GM19238 (cell line): ENCODE measurements around the gene GSE1.
A peak's percentile ranks its signal among the peaks of the same experiment; 100 is the strongest.

ENCODE experiments used
- DNase-seq: peaks from one replicate; pipeline ENCODE4 v3.0.0; 2011; ENCODE audit warnings: low spot score; ENCODE audit not compliant: insufficient read length

Gene GSE1

DNA sequence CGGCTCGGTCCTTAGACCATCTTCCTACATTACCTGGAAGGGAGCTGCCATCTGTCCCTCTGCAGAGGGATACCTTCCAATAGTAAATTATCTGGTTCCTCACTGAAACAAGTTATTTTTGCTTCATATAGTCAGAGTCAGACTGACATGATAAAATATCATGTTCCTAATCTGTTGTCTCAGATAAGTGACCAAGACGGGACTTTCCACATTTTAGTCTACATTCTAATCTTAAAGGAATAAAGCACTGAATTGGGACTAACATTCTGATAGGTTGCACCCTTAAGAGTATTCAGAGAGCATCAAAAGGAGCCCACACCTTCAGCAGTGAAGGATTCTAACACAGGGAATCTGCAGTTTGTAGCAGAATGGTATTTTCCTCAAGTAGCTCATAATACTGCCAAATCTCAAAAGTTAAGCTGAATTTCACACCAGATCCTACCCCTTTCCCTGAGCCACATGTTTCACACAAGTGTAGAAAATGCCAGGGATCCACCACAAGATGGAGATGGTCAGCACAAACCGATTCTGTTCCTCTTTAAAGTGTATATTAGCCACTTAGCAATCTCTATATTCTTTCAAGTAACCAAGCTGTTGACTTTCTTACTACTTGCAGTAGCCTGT, 62.2 kb downstream of the GSE1 start:
- no peak for DNase-seq

DNA sequence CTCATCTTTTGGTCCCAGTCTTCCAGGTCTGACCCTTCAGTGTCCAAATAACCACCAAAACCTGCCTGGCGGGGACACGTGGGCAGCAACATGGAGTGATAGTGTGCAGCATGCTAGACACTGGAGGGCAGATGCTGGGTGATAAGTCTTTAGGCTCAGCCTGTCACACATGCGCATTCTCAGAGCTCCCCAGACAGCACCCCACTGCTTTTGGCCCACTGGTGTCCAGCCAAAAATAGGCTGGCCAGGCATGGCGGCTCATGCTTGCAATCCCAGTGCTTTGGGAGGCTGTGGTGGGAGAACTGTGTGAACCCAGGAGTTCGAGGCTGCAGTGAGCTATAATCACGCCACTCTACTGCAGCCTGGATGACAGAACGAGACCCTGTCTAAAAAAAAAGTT, 63.3 kb downstream of the GSE1 start:
- DNase-seq = no peak

- no peak for DNase-seq
Measured at GRCh38 chr16:85677383-85677967, 64.4 kb downstream of the GSE1 start.

GRCh38 chr16:85678016-85678415, 64.9 kb downstream of the GSE1 start:
- no peak for DNase-seq

DNA sequence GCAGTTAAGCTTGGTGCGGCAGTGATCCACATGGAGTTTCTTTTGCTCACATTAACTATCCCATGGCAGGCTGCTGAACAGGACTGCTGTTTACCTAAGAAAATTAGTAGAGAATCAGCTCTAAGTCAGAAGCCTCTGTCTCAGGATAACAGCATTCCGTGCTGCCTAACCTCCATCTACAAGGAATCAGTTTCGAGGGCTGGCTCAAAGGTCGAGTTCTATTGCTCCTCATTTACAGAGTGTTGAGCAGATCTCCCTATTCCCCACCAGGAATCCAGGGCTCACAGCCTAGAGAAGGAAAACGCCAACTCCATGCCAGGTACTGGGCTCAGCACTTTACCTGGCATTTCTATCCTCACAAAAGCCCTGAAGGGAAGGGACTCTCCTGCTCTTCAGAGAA, 65.7 kb downstream of the GSE1 start:
- no peak for DNase-seq

DNA sequence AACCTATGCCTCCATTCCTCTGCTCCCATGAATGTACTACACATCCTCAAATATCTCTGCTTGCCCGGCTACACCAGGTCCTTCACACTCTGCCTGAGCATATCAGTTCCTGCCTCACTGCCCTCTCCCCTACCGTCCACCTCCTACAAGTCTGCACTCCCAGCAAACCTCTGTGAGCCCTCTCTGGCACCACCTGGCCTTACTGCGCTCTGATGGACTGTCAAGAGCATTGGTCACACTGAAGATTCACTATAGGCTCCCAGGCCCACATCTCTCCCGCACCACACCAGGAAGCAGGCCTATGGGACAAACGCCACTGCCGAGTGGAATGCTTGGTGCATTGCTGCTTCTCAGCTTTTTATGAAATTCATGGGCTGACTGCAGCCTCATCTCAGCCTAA, 66.7 kb downstream of the GSE1 start:
- DNase-seq = no peak

- no peak for DNase-seq
Measured at GRCh38 chr16:85680352-85680944, 67.3 kb downstream of the GSE1 start.

GRCh38 chr16:85681255-85681654, 68.1 kb downstream of the GSE1 start:
- no peak for DNase-seq

DNA sequence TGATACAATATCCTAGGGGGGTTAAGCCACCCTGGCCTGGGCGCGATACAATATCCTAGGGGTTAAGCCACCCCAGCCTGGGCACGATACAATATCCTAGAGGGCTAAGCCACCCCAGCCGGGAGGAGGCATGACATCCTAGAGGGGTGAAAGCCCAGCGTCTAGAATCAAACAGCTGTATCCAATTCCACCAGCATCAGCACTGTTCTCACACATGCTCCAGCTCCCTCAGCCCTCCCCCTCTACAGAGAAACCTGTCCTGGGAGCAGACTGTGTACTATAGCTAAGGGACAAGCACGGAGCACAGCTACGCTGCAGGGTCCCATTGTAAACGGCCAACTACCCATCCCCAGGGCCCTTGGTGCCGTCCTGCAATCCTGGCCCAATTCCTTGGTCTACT, 69.4 kb downstream of the GSE1 start:
- DNase-seq = no peak

- no peak for DNase-seq
Measured at GRCh38 chr16:85683363-85683762, 70.2 kb downstream of the GSE1 start.

DNA sequence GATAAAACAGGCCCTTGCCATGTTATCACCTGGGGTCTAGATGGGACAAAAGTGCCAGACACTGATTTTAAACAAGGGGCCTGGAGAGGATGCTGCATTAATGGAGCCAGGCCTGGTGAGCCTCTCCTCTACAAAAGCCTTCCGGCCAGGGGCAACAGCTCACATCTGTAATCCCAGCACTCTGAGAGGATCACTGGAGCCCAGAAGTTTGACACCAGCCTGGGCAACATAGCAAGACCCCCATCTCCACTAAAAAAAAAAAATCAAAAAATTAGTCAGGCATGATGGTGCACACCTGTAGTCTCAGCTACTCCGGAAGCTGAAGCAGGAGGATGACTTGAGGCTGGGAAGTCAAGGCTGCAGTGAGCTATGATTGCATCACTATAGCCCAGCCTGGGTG, 72.1 kb downstream of the GSE1 start:
- DNase-seq = no peak

GRCh38 chr16:85686912-85687591, 73.9 kb downstream of the GSE1 start:
- no peak for DNase-seq

GRCh38 chr16:85687651-85688471, 74.7 kb downstream of the GSE1 start:
- no peak for DNase-seq

GRCh38 chr16:85688586-85689284, 75.6 kb downstream of the GSE1 start, which contains the start of gene GINS2:
Gene GINS2 (minus strand): TSS chr16:85688954. CDS start chr16:85688898, 56 bp downstream.
- peak; percentile 100 for DNase-seq

GRCh38 chr16:85689285-85689949, 76.3 kb downstream of the GSE1 start:
- no peak for DNase-seq

- no peak for DNase-seq
Measured at GRCh38 chr16:85689950-85690320, 76.8 kb downstream of the GSE1 start.

- no peak for DNase-seq
Measured at GRCh38 chr16:85690469-85691064, 77.4 kb downstream of the GSE1 start.

GRCh38 chr16:85695196-85696128, 82.3 kb downstream of the GSE1 start:
- no peak for DNase-seq

- no peak for DNase-seq
Measured at GRCh38 chr16:85696781-85697180, 83.7 kb downstream of the GSE1 start.
